Astrocyte (in vitro differentiated cells and primary cell): ENCODE data around the gene CEACAM1. TPM values are rescaled to one million over a fixed set of nuclear protein-coding genes. Genes with fewer than 3 reads are reported as not detected.

Experiments
- DNase-seq: peaks from one replicate; pipeline ENCODE4 v3.0.0-alpha.2; 2010; ENCODE audit warnings: low read depth
- FAIRE-seq: peaks from 2 replicates; lab custom pipeline; 2011; peaks lifted over from hg19 to GRCh38; lab: Jason Lieb, UNC
- H2AFZ ChIP-seq: 2 replicates; pipeline ENCODE4 v1.6.0; 2012; ENCODE audit warnings: low read depth, low read length, inconsistent platforms
- H3K27ac ChIP-seq: 2 replicates; pipeline ENCODE4 v1.5.1; 2011; ENCODE audit warnings: low read depth, low read length, inconsistent platforms
- H3K27me3 ChIP-seq: 2 replicates; pipeline ENCODE4 v1.6.0; 2011; ENCODE audit warnings: low read length, inconsistent platforms; ENCODE audit not compliant: insufficient read depth
- H3K36me3 ChIP-seq: 2 replicates; pipeline ENCODE4 v1.5.1; 2011; ENCODE audit warnings: low read length, inconsistent platforms; ENCODE audit not compliant: insufficient read depth
- H3K4me1 ChIP-seq: 2 replicates; pipeline ENCODE4 v1.5.1; 2011; ENCODE audit warnings: low read length, inconsistent platforms; ENCODE audit not compliant: insufficient read depth
- H3K4me2 ChIP-seq: 2 replicates; pipeline ENCODE4 v1.6.0; 2012; ENCODE audit warnings: low read length, inconsistent platforms
- H3K4me3 ChIP-seq: 2 replicates; pipeline ENCODE4 v1.5.1; 2011; ENCODE audit warnings: low read depth, mild to moderate bottlenecking, low read length, inconsistent platforms; ENCODE audit not compliant: insufficient read depth
- H3K79me2 ChIP-seq: 2 replicates; pipeline ENCODE4 v1.6.0; 2012; ENCODE audit warnings: mild to moderate bottlenecking, low read length, inconsistent platforms; ENCODE audit not compliant: insufficient read depth
- H3K9ac ChIP-seq: 2 replicates; pipeline ENCODE4 v1.6.0; 2012; ENCODE audit warnings: mild to moderate bottlenecking, low read length, inconsistent platforms
- H3K9me3 ChIP-seq: 2 replicates; pipeline ENCODE4 v1.5.1; 2012; ENCODE audit warnings: low read depth, mild to moderate bottlenecking, low read length, inconsistent platforms; ENCODE audit not compliant: insufficient read depth
- H4K20me1 ChIP-seq: 2 replicates; pipeline ENCODE4 v1.6.0; 2012; ENCODE audit warnings: low read length, inconsistent platforms; ENCODE audit not compliant: insufficient read depth
- H3K27ac Mint-ChIP-seq: one replicate; pipeline ENCODE4 v1.8.0; 2021; ENCODE audit warnings: mild to moderate bottlenecking, mixed read lengths; ENCODE audit not compliant: unreplicated experiment
- H3K27me3 Mint-ChIP-seq: one replicate; pipeline ENCODE4 v1.8.0; 2021; ENCODE audit warnings: low read depth, mixed read lengths; ENCODE audit not compliant: unreplicated experiment
- H3K36me3 Mint-ChIP-seq: one replicate; pipeline ENCODE4 v1.8.0; 2021; ENCODE audit warnings: low read depth, mixed read lengths; ENCODE audit not compliant: unreplicated experiment
- H3K4me1 Mint-ChIP-seq: one replicate; pipeline ENCODE4 v1.8.0; 2021; ENCODE audit warnings: low read depth, mixed read lengths; ENCODE audit not compliant: unreplicated experiment
- H3K4me3 Mint-ChIP-seq: one replicate; pipeline ENCODE4 v1.8.0; 2021; ENCODE audit warnings: mild to moderate bottlenecking, moderate library complexity, mixed read lengths; ENCODE audit not compliant: unreplicated experiment
- H3K9me3 Mint-ChIP-seq: one replicate; pipeline ENCODE4 v1.8.0; 2021; ENCODE audit warnings: mild to moderate bottlenecking, mixed read lengths; ENCODE audit not compliant: unreplicated experiment
- CTCF ChIP-seq: IDR thresholded peaks from 2 replicates; pipeline ENCODE4 v1.5.1; 2011; ENCODE audit warnings: low read depth, mild to moderate bottlenecking, inconsistent platforms, low read length, moderate library complexity; ENCODE audit not compliant: insufficient read depth
- EZH2 ChIP-seq: IDR thresholded peaks from 2 replicates; pipeline ENCODE4 v1.6.1; 2012; ENCODE audit warnings: mild to moderate bottlenecking, low read length, inconsistent platforms; ENCODE audit not compliant: insufficient read depth
- total RNA-seq: library from RNA; stranded (reverse); gene quantifications from 2 replicates; pipeline ENCODE4 v1.2.1, GENCODE V29; 2021

CEACAM1 gene
- total RNA-seq, 1 donor from 2014 or later, result 1.1 TPM

DNA sequence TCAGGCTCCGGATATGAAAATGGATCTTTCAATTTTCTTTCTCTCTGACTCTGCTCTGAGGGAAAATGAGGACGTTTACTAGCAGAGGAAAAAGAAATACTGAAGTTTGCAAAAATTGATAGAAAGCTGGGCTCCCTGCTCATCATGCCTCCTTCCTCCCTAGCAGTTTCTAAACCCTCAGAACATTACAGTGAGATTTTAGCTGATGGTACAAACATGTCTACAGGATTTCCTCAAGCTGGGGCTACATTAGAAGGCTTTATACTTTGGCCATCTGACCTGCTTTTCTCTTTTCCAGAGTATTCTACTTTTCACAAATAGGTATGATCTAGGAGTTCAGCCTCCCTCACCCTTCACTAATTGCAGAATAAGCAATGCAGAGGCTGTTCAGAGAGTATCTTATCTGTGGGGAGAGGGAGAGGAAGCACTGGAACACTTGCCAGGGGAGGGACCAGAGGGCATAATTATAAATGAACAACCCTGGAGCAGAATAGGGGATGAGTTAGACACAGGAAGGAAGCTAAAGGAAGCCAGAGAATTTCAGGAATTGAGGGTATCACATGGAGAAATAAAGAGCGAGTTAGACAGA is 30.0 kb downstream of the CEACAM1 start:
- FAIRE-seq (no peak), DNase-seq (no peak)
- TF ChIP-seq EZH2 (no peak), CTCF (no peak)
- H3K4me2 ChIP-seq, result no peak overlapping the region
- Mint-ChIP-seq H3K27me3 (peaks cover 7% of the 10 kb centered on the region), H3K4me1 (peaks cover 10% of the 10 kb centered on the region), H3K4me3 (no peak overlapping the region), H3K27ac (no peak overlapping the region), H3K9me3 (no peaks in the 10 kb centered on the region), H3K36me3 (no peaks in the 10 kb centered on the region)
- no peak overlapping the region for H3K4me3 ChIP-seq
- no peak overlapping the region for H2AFZ ChIP-seq
- no peak overlapping the region for H3K27ac ChIP-seq
- no peaks in the 10 kb centered on the region for H3K79me2 ChIP-seq
- no peak overlapping the region for H3K9ac ChIP-seq
- no peaks in the 10 kb centered on the region for H3K36me3 ChIP-seq
- H3K27me3 ChIP-seq, result peaks cover 3% of the 10 kb centered on the region
- H3K9me3 ChIP-seq, result no peaks in the 10 kb centered on the region
- no peaks in the 10 kb centered on the region for H4K20me1 ChIP-seq
- H3K4me1 ChIP-seq, result no peaks in the 10 kb centered on the region

DNA sequence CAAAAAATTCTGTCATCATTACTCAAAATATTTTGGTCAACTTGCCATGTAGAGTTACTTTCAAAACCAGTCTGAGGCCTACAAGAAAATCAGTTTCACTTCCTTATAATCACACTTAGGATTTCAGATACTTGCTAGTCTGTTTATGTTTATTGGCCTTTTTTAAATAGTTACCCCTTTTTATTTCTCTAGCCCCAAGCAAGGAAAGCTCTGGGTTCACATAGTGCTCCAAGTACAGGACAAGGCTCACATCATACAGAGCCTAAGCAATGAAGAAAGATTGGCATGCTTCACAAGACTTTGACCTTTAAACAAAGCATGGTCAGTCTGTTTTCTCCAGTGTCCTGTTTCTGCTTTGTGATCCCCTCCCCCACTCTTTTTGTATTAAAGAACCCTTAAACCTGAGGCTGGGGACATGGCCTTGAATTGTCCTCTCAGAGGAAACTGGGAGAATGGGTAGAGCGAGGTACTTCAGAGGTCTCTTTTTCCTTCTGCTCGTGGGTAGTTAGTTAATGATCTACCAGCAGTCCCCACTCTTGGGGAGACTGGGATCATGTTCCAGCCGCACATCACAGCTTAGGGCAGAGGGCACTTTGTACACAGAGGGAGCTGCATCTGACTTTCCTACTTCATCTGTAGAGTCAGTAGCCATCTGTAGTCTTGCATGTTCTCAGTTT is 30.7 kb downstream of the CEACAM1 start:
- Mint-ChIP-seq H3K27me3 (peaks cover 7% of the 10 kb centered on the region), H3K4me3 (no peak overlapping the region), H3K4me1 (peaks cover 10% of the 10 kb centered on the region), H3K36me3 (no peaks in the 10 kb centered on the region), H3K27ac (no peak overlapping the region), H3K9me3 (no peaks in the 10 kb centered on the region)
- no peaks in the 10 kb centered on the region for H4K20me1 ChIP-seq
- no peak overlapping the region for H3K4me2 ChIP-seq
- H3K9me3 ChIP-seq, result no peaks in the 10 kb centered on the region
- no peak overlapping the region for H3K9ac ChIP-seq
- no peaks in the 10 kb centered on the region for H3K4me1 ChIP-seq
- H3K27ac ChIP-seq, result no peak overlapping the region
- FAIRE-seq (no peak), DNase-seq (no peak)
- no peaks in the 10 kb centered on the region for H3K79me2 ChIP-seq
- H3K36me3 ChIP-seq, result no peaks in the 10 kb centered on the region
- no peak overlapping the region for H2AFZ ChIP-seq
- peaks cover 3% of the 10 kb centered on the region for H3K27me3 ChIP-seq
- TF ChIP-seq CTCF (no peak), EZH2 (no peak)
- H3K4me3 ChIP-seq, result no peak overlapping the region

GRCh38 chr19:42496460-42497133 is 31.7 kb downstream of the CEACAM1 start:
- no peak overlapping the region for H3K4me2 ChIP-seq
- no peak overlapping the region for H3K4me3 Mint-ChIP-seq
- peaks cover 3% of the 10 kb centered on the region for H3K27me3 ChIP-seq
- H3K36me3 ChIP-seq, result no peaks in the 10 kb centered on the region
- H2AFZ ChIP-seq, result no peak overlapping the region
- peaks cover 7% of the 10 kb centered on the region for H3K27me3 Mint-ChIP-seq
- no peaks in the 10 kb centered on the region for H3K9me3 Mint-ChIP-seq
- H3K9me3 ChIP-seq, result no peaks in the 10 kb centered on the region
- no peak overlapping the region for H3K27ac ChIP-seq
- DNase-seq, result no peak
- TF ChIP-seq CTCF (no peak), EZH2 (no peak)
- H3K36me3 Mint-ChIP-seq, result no peaks in the 10 kb centered on the region
- H3K9ac ChIP-seq, result no peak overlapping the region
- no peaks in the 10 kb centered on the region for H3K79me2 ChIP-seq
- H3K27ac Mint-ChIP-seq, result no peak overlapping the region
- FAIRE-seq, result no peak
- H4K20me1 ChIP-seq, result no peaks in the 10 kb centered on the region
- H3K4me1 ChIP-seq, result no peaks in the 10 kb centered on the region
- H3K4me1 Mint-ChIP-seq, result peaks cover 10% of the 10 kb centered on the region
- H3K4me3 ChIP-seq, result no peak overlapping the region
